ENCODE data around the gene DRD5. TPM values are rescaled to one million over a fixed set of nuclear protein-coding genes. Genes with fewer than 3 reads are reported as not detected.
A peak's percentile ranks its signal among the peaks of the same experiment; 100 is the strongest.

Gene DRD5
- polyA plus RNA-seq, 1 donor: 0.16 TPM

DNA sequence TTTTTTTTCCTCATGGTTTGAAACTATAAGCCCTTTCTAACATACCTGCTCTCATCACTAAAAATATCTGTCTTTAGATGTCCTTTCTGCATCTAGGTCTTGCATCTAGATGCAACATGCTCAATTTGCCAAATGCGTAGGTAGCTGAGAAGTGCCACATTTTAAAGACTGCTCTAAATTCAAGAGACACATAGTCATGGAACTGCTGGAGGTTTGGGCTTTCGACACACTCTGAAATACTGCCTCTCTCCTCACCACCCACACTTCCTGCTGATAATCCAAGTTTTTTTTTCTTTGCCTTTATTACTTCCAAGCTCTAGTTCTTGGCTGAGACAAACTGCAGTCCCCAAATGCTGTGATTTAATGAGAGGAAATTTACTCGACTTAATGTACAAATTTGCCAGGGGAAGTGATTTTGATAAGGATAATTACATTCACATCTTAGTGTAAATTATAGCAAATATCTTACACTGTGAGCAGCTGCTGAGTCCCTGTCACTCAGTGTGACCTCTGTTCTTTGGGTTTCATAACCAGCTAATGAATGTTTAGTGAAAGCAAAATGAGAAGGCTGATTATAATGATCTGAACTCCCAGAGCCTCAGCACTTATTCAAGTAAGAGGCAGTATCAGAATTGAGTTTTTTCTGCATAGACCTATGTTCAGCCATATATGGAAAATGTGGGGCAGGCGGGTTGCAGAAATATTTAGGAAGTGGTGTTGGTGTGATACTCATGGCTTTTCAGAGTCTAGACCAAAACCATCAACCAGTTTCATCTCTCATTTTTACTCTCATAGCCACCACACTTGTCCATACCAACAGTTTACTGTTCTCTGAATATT, 31.3 kb downstream of the DRD5 start:
- H3K4me3 ChIP-seq (ENCODE audit: low read length): no peak overlapping the region
- H3K36me3 ChIP-seq (ENCODE audit: control insufficient read depth, insufficient read depth, low read length): peaks cover 2% of the 10 kb centered on the region
- H3K27ac ChIP-seq (ENCODE audit: low read length): no peak overlapping the region
- peak in 1 of 2 donors; percentile 12 for DNase-seq
- no peaks in the 10 kb centered on the region for H3K27me3 ChIP-seq (ENCODE audit: control insufficient read depth, insufficient read depth, low read length)
- 40% methylated on average over 1 of the region's 4 CpGs for WGBS (ENCODE audit: insufficient coverage, low lambda C conversion rate)
- no peaks in the 10 kb centered on the region for H3K9me3 ChIP-seq (ENCODE audit: control insufficient read depth, low read depth, low read length)
- no peaks in the 10 kb centered on the region for H3K4me1 ChIP-seq (ENCODE audit: control insufficient read depth, insufficient read depth, low read length)

DNA sequence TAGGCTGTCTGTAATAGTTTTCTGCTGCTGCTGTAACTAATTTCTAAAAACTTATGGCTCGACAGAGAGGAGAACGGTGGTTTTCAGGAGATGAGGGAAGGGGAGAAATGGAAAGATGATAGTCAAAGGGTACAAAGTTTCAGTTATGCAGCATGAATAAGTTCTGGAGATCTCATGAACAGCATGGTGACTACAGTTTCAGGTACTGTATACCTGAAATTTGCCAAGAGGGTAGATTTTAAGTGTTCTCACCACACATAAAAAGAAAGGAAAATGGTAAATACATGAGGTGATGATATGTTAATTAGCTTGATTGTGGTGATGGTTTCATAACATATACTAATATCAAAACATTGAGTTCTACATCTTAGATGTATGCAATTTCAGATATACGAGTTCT, 34.9 kb downstream of the DRD5 start:
- Histone ChIP-seq H3K27ac (ENCODE audit: low read length) (no peak overlapping the region), H3K27me3 (ENCODE audit: control insufficient read depth, insufficient read depth, low read length) (no peaks in the 10 kb centered on the region), H3K4me1 (ENCODE audit: control insufficient read depth, insufficient read depth, low read length) (no peaks in the 10 kb centered on the region), H3K9me3 (ENCODE audit: control insufficient read depth, low read depth, low read length) (no peaks in the 10 kb centered on the region), H3K36me3 (ENCODE audit: control insufficient read depth, insufficient read depth, low read length) (no peaks in the 10 kb centered on the region), H3K4me3 (ENCODE audit: low read length) (no peak overlapping the region)
- DNase-seq: no peak
- 100% methylated on average over 2 of the region's 3 CpGs for WGBS (ENCODE audit: insufficient coverage, low lambda C conversion rate)

DNA sequence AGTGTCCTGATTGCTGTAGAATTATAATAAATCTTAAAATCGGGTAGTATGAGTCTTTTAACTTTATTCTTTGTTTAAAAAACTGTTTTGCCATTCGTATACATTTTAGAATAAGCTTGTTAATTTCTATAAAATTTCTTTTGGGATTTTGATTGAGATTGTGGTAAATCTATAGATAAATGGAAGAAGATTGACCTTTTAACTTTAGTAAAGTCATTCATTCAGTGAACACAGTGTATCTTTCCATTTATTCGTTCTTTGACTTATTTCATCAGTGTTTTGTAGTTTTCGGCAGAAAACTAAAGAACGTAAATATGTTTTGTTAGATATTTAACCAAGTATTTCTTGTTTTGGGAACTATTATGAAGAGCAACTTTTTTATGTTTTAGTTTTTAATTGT, 38.9 kb downstream of the DRD5 start:
- Histone ChIP-seq H3K36me3 (ENCODE audit: control insufficient read depth, insufficient read depth, low read length) (no peaks in the 10 kb centered on the region), H3K27ac (ENCODE audit: low read length) (no peak overlapping the region), H3K27me3 (ENCODE audit: control insufficient read depth, insufficient read depth, low read length) (no peaks in the 10 kb centered on the region), H3K4me3 (ENCODE audit: low read length) (no peak overlapping the region), H3K9me3 (ENCODE audit: control insufficient read depth, low read depth, low read length) (no peaks in the 10 kb centered on the region), H3K4me1 (ENCODE audit: control insufficient read depth, insufficient read depth, low read length) (no peaks in the 10 kb centered on the region)
- no peak for DNase-seq
- 67% methylated on average over 3 of the region's 5 CpGs for WGBS (ENCODE audit: insufficient coverage, low lambda C conversion rate)

DNA sequence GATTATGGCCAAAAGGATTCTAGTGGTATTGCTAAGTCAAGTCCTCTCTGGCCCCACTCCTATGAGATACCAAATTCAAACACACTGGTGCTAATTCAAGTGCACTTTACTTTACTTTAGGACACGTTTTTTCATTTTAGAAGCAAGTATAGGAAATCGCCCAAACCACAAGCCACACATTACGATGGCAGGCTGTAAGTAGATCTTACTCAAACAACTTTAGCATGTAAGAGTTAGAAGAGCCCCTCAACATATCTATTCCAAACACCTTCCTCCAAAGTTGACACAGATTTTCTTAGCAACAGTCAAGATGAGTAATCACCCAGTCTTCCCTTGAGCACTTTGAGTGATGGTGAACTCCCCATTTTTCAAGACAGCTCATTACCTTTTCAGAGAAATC, 43.6 kb downstream of the DRD5 start:
- Histone ChIP-seq H3K4me1 (ENCODE audit: control insufficient read depth, insufficient read depth, low read length) (no peaks in the 10 kb centered on the region), H3K4me3 (ENCODE audit: low read length) (no peak overlapping the region), H3K27ac (ENCODE audit: low read length) (no peak overlapping the region), H3K9me3 (ENCODE audit: control insufficient read depth, low read depth, low read length) (no peaks in the 10 kb centered on the region), H3K27me3 (ENCODE audit: control insufficient read depth, insufficient read depth, low read length) (no peaks in the 10 kb centered on the region), H3K36me3 (ENCODE audit: control insufficient read depth, insufficient read depth, low read length) (no peaks in the 10 kb centered on the region)
- DNase-seq: no peak
- WGBS (ENCODE audit: insufficient coverage, low lambda C conversion rate): no CpG with 5 or more reads among the region's 3 CpGs

DNA sequence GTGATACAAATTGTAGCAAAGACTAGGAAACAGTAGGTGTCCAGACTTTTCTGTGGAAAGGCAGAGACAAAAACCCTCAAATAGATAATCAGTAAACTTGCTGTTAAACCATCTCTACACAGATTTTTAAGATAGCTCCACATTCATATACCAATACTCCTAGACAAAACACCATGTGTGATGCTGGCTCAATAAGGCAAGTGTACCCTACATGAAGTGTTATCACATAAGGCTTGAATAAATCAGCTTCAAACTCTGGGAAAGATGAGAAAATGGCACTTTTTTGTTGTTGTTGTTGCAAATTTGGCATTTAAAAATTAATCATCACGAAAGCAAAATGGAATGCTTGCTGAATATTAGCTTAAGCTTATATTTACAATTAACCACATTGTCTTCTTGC, 45.1 kb downstream of the DRD5 start:
- no peaks in the 10 kb centered on the region for H3K9me3 ChIP-seq (ENCODE audit: control insufficient read depth, low read depth, low read length)
- WGBS (ENCODE audit: insufficient coverage, low lambda C conversion rate): 83% methylated on average over 1 of the region's 1 CpG
- H3K27ac ChIP-seq (ENCODE audit: low read length): no peak overlapping the region
- no peaks in the 10 kb centered on the region for H3K4me1 ChIP-seq (ENCODE audit: control insufficient read depth, insufficient read depth, low read length)
- DNase-seq: no peak
- H3K36me3 ChIP-seq (ENCODE audit: control insufficient read depth, insufficient read depth, low read length): peaks cover 4% of the 10 kb centered on the region
- no peak overlapping the region for H3K4me3 ChIP-seq (ENCODE audit: low read length)
- no peaks in the 10 kb centered on the region for H3K27me3 ChIP-seq (ENCODE audit: control insufficient read depth, insufficient read depth, low read length)

DNA sequence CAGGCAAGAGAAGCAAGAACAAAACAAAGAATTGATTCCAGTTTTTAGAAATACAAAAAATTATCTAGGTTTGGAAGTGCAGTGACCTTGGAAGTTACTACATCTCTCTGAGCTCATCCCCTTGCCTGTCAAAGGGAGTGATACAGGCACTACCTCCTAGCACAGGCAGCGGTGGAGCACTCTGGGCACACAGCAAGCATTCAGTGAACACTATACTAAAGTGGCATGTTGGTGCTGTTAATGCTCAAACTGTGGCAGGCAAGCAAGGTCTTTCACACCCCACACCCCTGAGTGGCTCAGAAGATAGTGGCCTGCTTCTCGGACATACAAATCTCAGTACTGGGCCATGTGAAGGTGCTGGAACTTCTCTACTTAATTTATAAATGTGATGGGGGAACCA, 51.2 kb downstream of the DRD5 start:
- no CpG with 5 or more reads among the region's 2 CpGs for WGBS (ENCODE audit: insufficient coverage, low lambda C conversion rate)
- no peak overlapping the region for H3K27ac ChIP-seq (ENCODE audit: low read length)
- peaks cover 24% of the 10 kb centered on the region for H3K36me3 ChIP-seq (ENCODE audit: control insufficient read depth, insufficient read depth, low read length)
- no peaks in the 10 kb centered on the region for H3K27me3 ChIP-seq (ENCODE audit: control insufficient read depth, insufficient read depth, low read length)
- no peak for DNase-seq
- H3K9me3 ChIP-seq (ENCODE audit: control insufficient read depth, low read depth, low read length): no peaks in the 10 kb centered on the region
- no peaks in the 10 kb centered on the region for H3K4me1 ChIP-seq (ENCODE audit: control insufficient read depth, insufficient read depth, low read length)
- H3K4me3 ChIP-seq (ENCODE audit: low read length): no peak overlapping the region

DNA sequence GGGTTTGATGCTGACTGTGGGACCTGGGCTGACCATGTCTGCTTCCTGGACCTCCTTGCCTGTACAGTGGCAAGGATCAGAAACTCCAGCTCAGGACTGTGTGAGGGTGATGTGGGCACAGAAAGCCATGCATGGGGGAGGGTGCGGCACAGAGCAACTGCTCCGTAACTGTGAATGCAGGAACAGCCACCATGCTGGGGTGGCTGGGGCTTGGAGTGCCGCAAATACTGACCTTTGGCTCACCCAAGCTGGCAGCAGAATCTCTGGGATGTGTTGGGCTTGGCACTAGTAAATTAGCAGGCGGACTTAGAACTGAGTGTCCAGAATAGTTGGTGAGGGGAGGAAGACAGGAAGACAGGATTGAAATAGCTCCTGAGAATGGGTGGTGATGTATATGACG, 52.0 kb downstream of the DRD5 start:
- no peak overlapping the region for H3K4me3 ChIP-seq (ENCODE audit: low read length)
- no peaks in the 10 kb centered on the region for H3K9me3 ChIP-seq (ENCODE audit: control insufficient read depth, low read depth, low read length)
- no peak for DNase-seq
- H3K27me3 ChIP-seq (ENCODE audit: control insufficient read depth, insufficient read depth, low read length): no peaks in the 10 kb centered on the region
- H3K36me3 ChIP-seq (ENCODE audit: control insufficient read depth, insufficient read depth, low read length): peaks cover 24% of the 10 kb centered on the region
- H3K27ac ChIP-seq (ENCODE audit: low read length): no peak overlapping the region
- H3K4me1 ChIP-seq (ENCODE audit: control insufficient read depth, insufficient read depth, low read length): no peaks in the 10 kb centered on the region
- WGBS (ENCODE audit: insufficient coverage, low lambda C conversion rate): no CpG with 5 or more reads among the region's 5 CpGs

Other genes starting within 250 kb of the DRD5 start
- 28.7 TPM for gene SLC2A9, start 239.9 kb downstream of the DRD5 start, polyA plus RNA-seq

Data from large intestine (tissue), 3 donors.